ENCODE measurements around the gene HSP90AA1. TPM values are rescaled to one million over a fixed set of nuclear protein-coding genes. Genes with fewer than 3 reads are reported as not detected.

The HSP90AA1 gene
- total and polyA plus RNA-seq, 2 donors (not counting 1 experiment from before 2014, with no cell fraction given) = 342 to 493 TPM

- Histone ChIP-seq H3K4me3 (replicated peaks in 1 of 4; ENCODE audit: control extremely low read depth in 1 of 4, insufficient read depth in 1 of 4, low read depth in 3 of 4, low read length in 4 of 4) (no peak overlapping the region), H3K9ac (ENCODE audit: insufficient read depth, low read length) (no peak overlapping the region), H3K4me2 (ENCODE audit: extremely low read depth, insufficient read depth, low read length) (no peak overlapping the region), H3K9me3 (ENCODE audit: control insufficient read depth, insufficient read depth, low read depth, low read length) (no peaks in the 10 kb centered on the region), H3K36me3 (ENCODE audit: control insufficient read depth, insufficient read depth, low read length) (peaks cover 48% of the 10 kb centered on the region), H4K20me1 (ENCODE audit: control insufficient read depth, extremely low read depth, insufficient read depth, low read length) (no peaks in the 10 kb centered on the region), H2AFZ (ENCODE audit: low read length) (no peak overlapping the region), H3K27ac (ENCODE audit: insufficient read depth, low read length) (no peak overlapping the region), H3K4me1 (ENCODE audit: control insufficient read depth, extremely low read depth, insufficient read depth, low read length) (no peaks in the 10 kb centered on the region), H3K27me3 (ENCODE audit: control insufficient read depth, insufficient read depth, low read length) (no peaks in the 10 kb centered on the region), H3K79me2 (ENCODE audit: control insufficient read depth, insufficient read depth, low read length) (no peaks in the 10 kb centered on the region)
- DNase-seq (ENCODE audit: low read depth in 2 of 2) = no peak
- TF ChIP-seq EZH2 (IDR thresholded peaks at IDR 0.05; ENCODE audit: low read length, missing control alignments) = no peak
- TF ChIP-seq, protein P1, sequence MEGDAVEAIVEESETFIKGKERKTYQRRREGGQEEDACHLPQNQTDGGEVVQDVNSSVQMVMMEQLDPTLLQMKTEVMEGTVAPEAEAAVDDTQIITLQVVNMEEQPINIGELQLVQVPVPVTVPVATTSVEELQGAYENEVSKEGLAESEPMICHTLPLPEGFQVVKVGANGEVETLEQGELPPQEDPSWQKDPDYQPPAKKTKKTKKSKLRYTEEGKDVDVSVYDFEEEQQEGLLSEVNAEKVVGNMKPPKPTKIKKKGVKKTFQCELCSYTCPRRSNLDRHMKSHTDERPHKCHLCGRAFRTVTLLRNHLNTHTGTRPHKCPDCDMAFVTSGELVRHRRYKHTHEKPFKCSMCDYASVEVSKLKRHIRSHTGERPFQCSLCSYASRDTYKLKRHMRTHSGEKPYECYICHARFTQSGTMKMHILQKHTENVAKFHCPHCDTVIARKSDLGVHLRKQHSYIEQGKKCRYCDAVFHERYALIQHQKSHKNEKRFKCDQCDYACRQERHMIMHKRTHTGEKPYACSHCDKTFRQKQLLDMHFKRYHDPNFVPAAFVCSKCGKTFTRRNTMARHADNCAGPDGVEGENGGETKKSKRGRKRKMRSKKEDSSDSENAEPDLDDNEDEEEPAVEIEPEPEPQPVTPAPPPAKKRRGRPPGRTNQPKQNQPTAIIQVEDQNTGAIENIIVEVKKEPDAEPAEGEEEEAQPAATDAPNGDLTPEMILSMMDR (conservative IDR thresholded peaks at IDR 0.05 in 1 of 2, IDR thresholded peaks at IDR 0.05 in 1 of 2; ENCODE audit: low read depth in 1 of 2, low read length in 2 of 2) = no peak
These were observed 44.1 kb downstream of the HSP90AA1 start for GRCh38 chr14:102042699-102043098.

GRCh38 chr14:102040153-102040552, 46.7 kb downstream of the HSP90AA1 start:
- H3K9ac ChIP-seq (ENCODE audit: insufficient read depth, low read length) = no peak overlapping the region
- H3K4me2 ChIP-seq (ENCODE audit: extremely low read depth, insufficient read depth, low read length) = no peak overlapping the region
- no peaks in the 10 kb centered on the region for H3K9me3 ChIP-seq (ENCODE audit: control insufficient read depth, insufficient read depth, low read depth, low read length)
- H3K4me3 ChIP-seq (replicated peaks in 1 of 4; ENCODE audit: control extremely low read depth in 1 of 4, insufficient read depth in 1 of 4, low read depth in 3 of 4, low read length in 4 of 4) = no peak overlapping the region
- no peaks in the 10 kb centered on the region for H3K27me3 ChIP-seq (ENCODE audit: control insufficient read depth, insufficient read depth, low read length)
- H3K4me1 ChIP-seq (ENCODE audit: control insufficient read depth, extremely low read depth, insufficient read depth, low read length) = no peaks in the 10 kb centered on the region
- no peak for DNase-seq (ENCODE audit: low read depth in 2 of 2)
- no peak overlapping the region for H3K27ac ChIP-seq (ENCODE audit: insufficient read depth, low read length)
- no peaks in the 10 kb centered on the region for H4K20me1 ChIP-seq (ENCODE audit: control insufficient read depth, extremely low read depth, insufficient read depth, low read length)
- TF ChIP-seq, protein P1 (conservative IDR thresholded peaks at IDR 0.05 in 1 of 2, IDR thresholded peaks at IDR 0.05 in 1 of 2; ENCODE audit: low read depth in 1 of 2, low read length in 2 of 2) = no peak
- TF ChIP-seq EZH2 (IDR thresholded peaks at IDR 0.05; ENCODE audit: low read length, missing control alignments) = no peak
- peaks cover 48% of the 10 kb centered on the region for H3K36me3 ChIP-seq (ENCODE audit: control insufficient read depth, insufficient read depth, low read length)
- no peak overlapping the region for H2AFZ ChIP-seq (ENCODE audit: low read length)
- H3K79me2 ChIP-seq (ENCODE audit: control insufficient read depth, insufficient read depth, low read length) = no peaks in the 10 kb centered on the region

- Histone ChIP-seq H4K20me1 (ENCODE audit: control insufficient read depth, extremely low read depth, insufficient read depth, low read length) (no peaks in the 10 kb centered on the region), H3K4me3 (replicated peaks in 1 of 4; ENCODE audit: control extremely low read depth in 1 of 4, insufficient read depth in 1 of 4, low read depth in 3 of 4, low read length in 4 of 4) (no peak overlapping the region), H3K4me1 (ENCODE audit: control insufficient read depth, extremely low read depth, insufficient read depth, low read length) (no peaks in the 10 kb centered on the region), H3K79me2 (ENCODE audit: control insufficient read depth, insufficient read depth, low read length) (no peaks in the 10 kb centered on the region), H2AFZ (ENCODE audit: low read length) (no peak overlapping the region), H3K36me3 (ENCODE audit: control insufficient read depth, insufficient read depth, low read length) (peaks cover 42% of the 10 kb centered on the region), H3K27ac (ENCODE audit: insufficient read depth, low read length) (no peak overlapping the region), H3K9ac (ENCODE audit: insufficient read depth, low read length) (no peak overlapping the region), H3K27me3 (ENCODE audit: control insufficient read depth, insufficient read depth, low read length) (no peaks in the 10 kb centered on the region), H3K9me3 (ENCODE audit: control insufficient read depth, insufficient read depth, low read depth, low read length) (no peaks in the 10 kb centered on the region), H3K4me2 (ENCODE audit: extremely low read depth, insufficient read depth, low read length) (no peak overlapping the region)
- TF ChIP-seq, protein P1 (conservative IDR thresholded peaks at IDR 0.05 in 1 of 2, IDR thresholded peaks at IDR 0.05 in 1 of 2; ENCODE audit: low read depth in 1 of 2, low read length in 2 of 2) = no peak
- DNase-seq (ENCODE audit: low read depth in 2 of 2) = no peak
These were observed 47.7 kb downstream of the HSP90AA1 start for GRCh38 chr14:102039157-102039556.
